Heart right ventricle (tissue), 16 donors: Measurements from ENCODE around the gene PDE7B. TPM values are rescaled to one million over a fixed set of nuclear protein-coding genes. Genes with fewer than 3 reads are reported as not detected.

ENCODE experiments used
- ATAC-seq, 8 donors: fragments of 200-7000 bp; cut with Tn5 transposase; one replicate each; pipeline ENCODE4 v1.9.1; 2020; ENCODE audit warnings: mild to moderate bottlenecking in 8 of 8, moderate library complexity in 8 of 8, moderate number of reproducible peaks in 1 of 8
- DNase-seq, 2 donors: peaks; one replicate each; pipeline ENCODE4 v3.0.0-alpha.2; 2020
- H3K27ac ChIP-seq, 10 donors: fragments of 200-600 bp; sonication (generic) in 2 of 10; one replicate each; pipeline versions ENCODE4 v1.5.0 to v1.8.0; 2020 to 2022; ENCODE audit warnings: mild to moderate bottlenecking in 3 of 10
- H3K27me3 ChIP-seq, 7 donors: fragments of 200-600 bp; one replicate each; pipeline ENCODE4 v1.8.0; 2021 to 2022; ENCODE audit warnings: mild to moderate bottlenecking in 2 of 7
- H3K36me3 ChIP-seq, 9 donors: fragments of 200-600 bp; sonication (generic) in 1 of 9; one replicate each; pipeline versions ENCODE4 v1.5.0 to v1.8.0; 2020 to 2022; ENCODE audit warnings: mild to moderate bottlenecking in 2 of 9
- H3K4me1 ChIP-seq, 9 donors: fragments of 200-600 bp; sonication (generic) in 1 of 9; one replicate each; pipeline versions ENCODE4 v1.5.0 to v1.8.0; 2020 to 2022; ENCODE audit warnings: mild to moderate bottlenecking in 4 of 9
- H3K4me3 ChIP-seq, 10 donors: fragments of 200-600 bp; sonication (generic) in 2 of 10; one replicate each; pipeline versions ENCODE4 v1.5.0 to v1.8.0; 2020 to 2022; ENCODE audit warnings: mild to moderate bottlenecking in 7 of 10, moderate library complexity in 2 of 10
- H3K9me3 ChIP-seq, 11 donors: fragments of 200-600 bp in 10 of 11; sonication (generic) in 2 of 11; one replicate each; pipeline versions ENCODE4 v1.5.0 to v1.8.0; 2013 to 2022; ENCODE audit warnings: mild to moderate bottlenecking in 2 of 11, control low read depth in 1 of 11, moderate library complexity in 1 of 11
- CTCF ChIP-seq, 9 donors: fragments of 200-600 bp; sonication (generic) in 2 of 9; IDR thresholded peaks; one replicate each; pipeline versions ENCODE4 v1.5.0 to v1.8.0; 2021 to 2022; ENCODE audit warnings: antibody characterized with exemption in 9 of 9, mild to moderate bottlenecking in 5 of 9, moderate library complexity in 1 of 9
- WGBS, 2 donors: extraction: QIAGEN DNeasy Blood & Tissue Kit; methylation state at CpG; one replicate each; pipeline ENCODE4 v1.1.7; 2013; ENCODE audit warnings: inconsistent platforms in 1 of 2; 5-methylcytosine and 5-hydroxymethylcytosine counted together
- intact Hi-C, 10 donors: fragments of 100-400 bp; cut with DNase I; formaldehyde crosslinking; loops; one replicate each; pipeline versions ENCODE4 v1.11.1 to v1.14.2; 2022
- polyA plus RNA-seq, 2 donors: library from polyadenylated mRNA; stranded (reverse); fragments of 200-250 nt; gene quantifications; one replicate each; pipeline ENCODE4 v1.2.3, GENCODE V29; 2013
- total RNA-seq, 10 donors: library from RNA; stranded (reverse); fragmentation: NEBNext Ultra II Directional in 3 of 10; extraction: Animal tissue kit (Norgen Biotek cat#: 25700) in 3 of 10; gene quantifications; one replicate each; pipeline versions ENCODE4 v1.2.1 to v1.2.4, GENCODE V29; 2021 to 2023
- donor health status: Arrhythmogenic right ventricular cardiomyopathy.
- donor health status: ischemic (EF 13 %, LVEDD 7.1; RV severe dilation, severe dysfunction).
- donor health status: healthy with polysubstance abuse.
- donor health status: DM: no; HTN: yes; CAD: no.
- donor health status: DM: no; HTN: no; CAD: no.
- donor health status: ischemic (EF 25% LVEDD 6.9; RV normal size, moderate dysfunction).
- donor health status: ischemic (EF 25% LVEDD 5.7; RV mildly dilated, moderate dysfunction).
- donor health status: healthy.
- donor health status: DM: yes; HTN: yes; CAD: no.
- donor health status: Ischemic cardiomyopathy.
- donor health status: ischemic (EF 35%, LVEDD 5.7; RV mildly dilated, moderate dysfunction).
- donor health status: nonischemic (EF 11% LVEDD 7.7; RV severe dilation, severe dysfunction).
- donor health status: DM: yes; HTN: yes; CAD: no.
- donor health status: PGD.
- donor health status: ischemic (EF 29% LVEDD 5.4; RV normal size, mild dysfunction).
- donor health status: nonischemic (EF 23%, LVEDD 6.1; RV moderate dilation, normal function).

PDE7B gene
- total and polyA plus RNA-seq, 12 donors: 3.7 to 19.6 (median 10.8) TPM

GRCh38 chr6:136186363-136186762, 334.9 kb downstream of the PDE7B start:
- intact Hi-C loops: no loop called here
- Histone ChIP-seq H3K9me3 (no peaks in the 10 kb centered on the region), H3K27ac (peak overlapping the region in 1 of 10 donors; percentile 16), H3K36me3 (peaks cover 0 to 91% (median 8%) of the 10 kb centered on the region in 9 donors), H3K4me1 (peaks cover 0 to 10% (median 7%) of the 10 kb centered on the region in 9 donors), H3K27me3 (no peaks in the 10 kb centered on the region), H3K4me3 (no peak overlapping the region)
- 98 to 100% methylated on average over 1 of the region's 1 CpG for WGBS, 2 donors
- ATAC-seq (no peak), DNase-seq (no peak)
- no peak for TF ChIP-seq CTCF (IDR thresholded peaks at IDR 0.05)

DNA sequence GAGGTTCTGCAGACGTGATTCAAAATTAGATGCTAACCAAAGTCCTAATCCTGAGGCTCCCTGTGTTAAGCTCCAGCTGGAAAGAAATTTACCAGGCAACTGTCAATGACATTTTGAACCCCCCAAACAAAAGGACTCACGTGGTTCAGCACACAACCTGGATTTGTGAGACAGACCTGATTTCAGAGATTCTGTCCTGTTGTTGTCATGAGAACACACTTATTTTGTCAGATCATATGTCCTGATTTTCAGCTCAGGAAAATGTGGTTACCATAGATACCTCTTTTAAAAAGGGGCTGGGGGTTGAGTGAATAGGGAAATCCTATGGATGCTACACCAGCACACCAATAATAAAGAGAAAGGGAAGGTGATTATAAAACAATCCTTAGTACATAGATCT, 337.0 kb downstream of the PDE7B start:
- no peak for TF ChIP-seq CTCF (IDR thresholded peaks at IDR 0.05)
- Histone ChIP-seq H3K27ac (no peak overlapping the region), H3K27me3 (no peaks in the 10 kb centered on the region), H3K36me3 (peaks cover 0 to 96% (median 22%) of the 10 kb centered on the region in 9 donors), H3K4me1 (no peaks in the 10 kb centered on the region), H3K9me3 (no peaks in the 10 kb centered on the region), H3K4me3 (no peak overlapping the region)
- WGBS, 2 donors: 85 to 87% methylated on average over 2 of the region's 2 CpGs
- ATAC-seq (no peak), DNase-seq (no peak)
- intact Hi-C loops: no loop called here

- no peak for DNase-seq
- H3K4me3 ChIP-seq: no peak overlapping the region
- 99 to 100% methylated on average over 3 of the region's 3 CpGs for WGBS, 2 donors
Observed at GRCh38 chr6:136189104-136189503, 337.6 kb downstream of the PDE7B start.

GRCh38 chr6:136191606-136192312, 340.3 kb downstream of the PDE7B start:
- Histone ChIP-seq H3K36me3 (peaks cover 0 to 82% (median 22%) of the 10 kb centered on the region in 9 donors), H3K4me3 (no peak overlapping the region), H3K9me3 (no peaks in the 10 kb centered on the region), H3K27ac (no peak overlapping the region), H3K4me1 (no peaks in the 10 kb centered on the region), H3K27me3 (no peaks in the 10 kb centered on the region)
- intact Hi-C loops: no loop called here
- ATAC-seq (peak in 1 of 8 donors; percentile 38), DNase-seq (no peak)
- 95 to 96% methylated on average over 32 of the region's 32 CpGs for WGBS, 2 donors
- TF ChIP-seq CTCF (IDR thresholded peaks at IDR 0.05): no peak

More at GRCh38 chr6:136189104-136189503, 337.6 kb downstream of the PDE7B start:
- Histone ChIP-seq H3K4me1 (no peaks in the 10 kb centered on the region), H3K9me3 (no peaks in the 10 kb centered on the region), H3K27me3 (no peaks in the 10 kb centered on the region), H3K27ac (no peak overlapping the region), H3K36me3 (peaks cover 0 to 95% (median 22%) of the 10 kb centered on the region in 9 donors)
- TF ChIP-seq CTCF (IDR thresholded peaks at IDR 0.05): no peak
- intact Hi-C loops: no loop called here
- no peak for ATAC-seq
